Measurements from ENCODE around the gene PTTG1IP. TPM values are rescaled to one million over a fixed set of nuclear protein-coding genes. Genes with fewer than 3 reads are reported as not detected.

Gene PTTG1IP
- total and polyA plus RNA-seq, 2 of the 13 experiments (the other 11 are each of a cell fraction or from before 2014, with no cell fraction given) = 161 to 700 TPM

GRCh38 chr21:44873356-44874239, at the start of gene PTTG1IP (continued):
- TF ChIP-seq TERF1 (CRISPR knock-in tag; IDR thresholded peaks at IDR 0.05) (no peak), MTF2 (CRISPR knock-in tag; IDR thresholded peaks at IDR 0.05; ENCODE audit: borderline replicate concordance) (no peak), KDM3A (CRISPR knock-in tag; IDR thresholded peaks at IDR 0.05; ENCODE audit: low read depth) (no peak), ZNF101 (CRISPR knock-in tag; IDR thresholded peaks at IDR 0.05; ENCODE audit: borderline replicate concordance, low read depth) (no peak), ZHX1 (CRISPR knock-in tag; IDR thresholded peaks at IDR 0.05; ENCODE audit: low read depth) (peak; percentile 97), NFRKB (IDR thresholded peaks at IDR 0.05) (no peak), ZNF672 (CRISPR knock-in tag; IDR thresholded peaks at IDR 0.05) (no peak), PATZ1 (CRISPR knock-in tag; IDR thresholded peaks at IDR 0.05) (peak; percentile 10; the same call in 1 of the 2 replicates), IRF2 (CRISPR knock-in tag; IDR thresholded peaks at IDR 0.05) (peak; percentile 51; the same call in 1 of the 2 replicates), HOXD1 (CRISPR knock-in tag; IDR thresholded peaks at IDR 0.05) (0 out of 2 replicates have a peak, but pooled peaks have one; percentile 29), ZSCAN30 (CRISPR knock-in tag; IDR thresholded peaks at IDR 0.05) (no peak), CSRNP1 (CRISPR knock-in tag; IDR thresholded peaks at IDR 0.05) (peak; percentile 59; the same call in 1 of the 2 replicates), ZNF354B (CRISPR knock-in tag; IDR thresholded peaks at IDR 0.05) (no peak), ZNF724P (CRISPR knock-in tag; IDR thresholded peaks at IDR 0.05; ENCODE audit: borderline replicate concordance) (no peak), ZNF484 (CRISPR knock-in tag; IDR thresholded peaks at IDR 0.05; ENCODE audit: borderline replicate concordance, low read depth) (no peak), FOXO4 (CRISPR knock-in tag; conservative IDR thresholded peaks at IDR 0.05) (no peak), ZUFSP (CRISPR knock-in tag; IDR thresholded peaks at IDR 0.05; ENCODE audit: borderline replicate concordance) (no peak)

Measured in HepG2 (cell line).